Spinal cord (tissue), 10 donors: ENCODE measurements around the gene AP4E1. TPM values are rescaled to one million over a fixed set of nuclear protein-coding genes. Genes with fewer than 3 reads are reported as not detected.
"Not testable (repeated sequence)": the region's sequence is repeated elsewhere in the genome, so short reads cannot be mapped to it uniquely, and the experiment has no call there.

Experiments used
- DNase-seq, 6 donors: peaks; one replicate each; pipeline versions ENCODE4 v3.0.0 to v3.0.0-alpha.2; 2013 to 2015; ENCODE audit warnings: low spot score in 6 of 6, low read depth in 4 of 6
- H3K27ac ChIP-seq: one replicate; pipeline ENCODE4 v1.5.1; 2013; ENCODE audit warnings: low read depth, low read length, control low read depth
- H3K27me3 ChIP-seq: one replicate; pipeline ENCODE4 v1.6.1; 2013; ENCODE audit warnings: low read length; ENCODE audit not compliant: control insufficient read depth, insufficient read depth
- H3K36me3 ChIP-seq: one replicate; pipeline ENCODE4 v1.6.1; 2013; ENCODE audit warnings: low read length; ENCODE audit not compliant: control insufficient read depth, insufficient read depth
- H3K4me1 ChIP-seq: one replicate; pipeline ENCODE4 v1.6.1; 2013; ENCODE audit warnings: low read length; ENCODE audit not compliant: control insufficient read depth, insufficient read depth
- H3K4me3 ChIP-seq: one replicate; pipeline ENCODE4 v1.5.1; 2013; ENCODE audit warnings: low read depth, low read length, control low read depth
- H3K9me3 ChIP-seq: one replicate; pipeline ENCODE4 v1.6.1; 2013; ENCODE audit warnings: low read length; ENCODE audit not compliant: control insufficient read depth, insufficient read depth
- WGBS: methylation state at CpG from one replicate; pipeline ENCODE4 v1.1.5; 2013; ENCODE audit warnings: missing lambda C conversion rate; ENCODE audit not compliant: insufficient coverage; 5-methylcytosine and 5-hydroxymethylcytosine counted together
- polyA plus RNA-seq, 2 donors: library from polyadenylated mRNA; unstranded; fragments of 120-200 nt; gene quantifications; one replicate each; pipeline ENCODE4 v1.2.1, GENCODE V29; 2013; ENCODE audit not compliant: insufficient read length in 2 of 2
- total RNA-seq, 2 donors: library from RNA; depleted of rRNA in 1 of 2; stranded (reverse); fragments of 120-200 nt in 1 of 2; fragments of >200 nt in 1 of 2; gene quantifications; one replicate each; pipeline versions ENCODE4 v1.2.3 to v1.2.4, GENCODE V29; 2013 to 2014
- donor health status: healthy.

The AP4E1 gene
- total and polyA plus RNA-seq, 4 donors: 6.4 to 16.8 (median 6.9) TPM

DNA sequence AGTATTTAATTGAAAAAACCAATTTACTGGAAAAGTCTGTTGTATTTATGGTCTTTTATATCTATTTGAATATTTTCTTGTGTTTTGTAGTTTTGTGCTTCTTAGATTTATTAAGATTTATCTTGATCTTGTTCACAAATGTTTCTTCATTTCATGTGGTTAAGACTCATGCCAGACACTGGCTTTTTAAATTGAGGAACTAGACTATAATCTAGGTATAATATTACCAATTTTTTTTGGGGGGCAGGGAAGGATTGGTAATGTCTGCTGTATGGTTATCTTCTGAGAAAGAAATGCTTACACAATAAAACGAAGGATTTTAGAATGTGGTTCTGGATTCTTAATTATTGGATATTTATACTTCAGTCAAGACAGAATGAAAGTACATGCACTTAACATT is 24.9 kb downstream of the AP4E1 start:
- no peak overlapping the region for H3K4me3 ChIP-seq
- WGBS: no CpG with 5 or more reads among the region's 1 CpG
- H3K27ac ChIP-seq: no peak overlapping the region
- no peaks in the 10 kb centered on the region for H3K9me3 ChIP-seq
- no peaks in the 10 kb centered on the region for H3K27me3 ChIP-seq
- H3K36me3 ChIP-seq: peaks cover 13% of the 10 kb centered on the region
- H3K4me1 ChIP-seq: no peaks in the 10 kb centered on the region
- DNase-seq: no peak

DNA sequence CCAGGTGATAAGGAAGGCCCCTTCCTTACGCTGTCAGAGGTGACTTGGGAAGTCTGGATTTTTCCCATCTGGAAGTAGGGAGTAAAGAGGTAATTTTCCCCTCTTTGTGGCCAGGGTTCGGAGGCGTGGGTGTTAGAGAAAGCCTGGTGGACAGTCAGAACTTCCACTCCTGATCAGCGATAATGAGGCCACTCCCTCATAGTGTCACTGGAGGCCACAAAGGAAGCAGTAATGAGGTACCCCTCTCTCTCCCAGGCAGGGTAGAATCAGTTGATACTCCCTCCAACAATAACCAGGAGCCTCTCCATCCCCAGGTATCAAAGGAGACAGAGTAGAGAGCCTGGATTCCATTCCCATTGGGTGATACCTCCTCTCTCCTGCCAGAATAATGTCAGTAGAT is 30.0 kb downstream of the AP4E1 start:
- no peak overlapping the region for H3K4me3 ChIP-seq
- WGBS: 100% methylated on average over 2 of the region's 4 CpGs
- no peaks in the 10 kb centered on the region for H3K27me3 ChIP-seq
- H3K9me3 ChIP-seq: no peaks in the 10 kb centered on the region
- H3K4me1 ChIP-seq: no peaks in the 10 kb centered on the region
- no peak for DNase-seq
- H3K27ac ChIP-seq: no peak overlapping the region
- peaks cover 3% of the 10 kb centered on the region for H3K36me3 ChIP-seq

- Histone ChIP-seq H3K27ac (no peak overlapping the region), H3K36me3 (peaks cover 3% of the 10 kb centered on the region), H3K4me3 (no peak overlapping the region), H3K4me1 (no peaks in the 10 kb centered on the region), H3K9me3 (no peaks in the 10 kb centered on the region), H3K27me3 (no peaks in the 10 kb centered on the region)
- WGBS: no CpG with 5 or more reads among the region's 2 CpGs
- no peak for DNase-seq
Measured at GRCh38 chr15:50939911-50940310, 31.4 kb downstream of the AP4E1 start.

- no CpG with 5 or more reads among the region's 2 CpGs for WGBS
- Histone ChIP-seq H3K9me3 (no peaks in the 10 kb centered on the region), H3K36me3 (peaks cover 3% of the 10 kb centered on the region), H3K4me3 (no peak overlapping the region), H3K4me1 (no peaks in the 10 kb centered on the region), H3K27me3 (no peaks in the 10 kb centered on the region), H3K27ac (no peak overlapping the region)
- no peak for DNase-seq
Measured at GRCh38 chr15:50940506-50940905, 32.0 kb downstream of the AP4E1 start.

- no peaks in the 10 kb centered on the region for H3K4me1 ChIP-seq
- no peaks in the 10 kb centered on the region for H3K27me3 ChIP-seq
- H3K4me3 ChIP-seq: no peak overlapping the region
- H3K36me3 ChIP-seq: peaks cover 4% of the 10 kb centered on the region
- H3K27ac ChIP-seq: no peak overlapping the region
- DNase-seq: no peak
- H3K9me3 ChIP-seq: no peaks in the 10 kb centered on the region
Measured at GRCh38 chr15:50943638-50944037, 35.2 kb downstream of the AP4E1 start.

DNA sequence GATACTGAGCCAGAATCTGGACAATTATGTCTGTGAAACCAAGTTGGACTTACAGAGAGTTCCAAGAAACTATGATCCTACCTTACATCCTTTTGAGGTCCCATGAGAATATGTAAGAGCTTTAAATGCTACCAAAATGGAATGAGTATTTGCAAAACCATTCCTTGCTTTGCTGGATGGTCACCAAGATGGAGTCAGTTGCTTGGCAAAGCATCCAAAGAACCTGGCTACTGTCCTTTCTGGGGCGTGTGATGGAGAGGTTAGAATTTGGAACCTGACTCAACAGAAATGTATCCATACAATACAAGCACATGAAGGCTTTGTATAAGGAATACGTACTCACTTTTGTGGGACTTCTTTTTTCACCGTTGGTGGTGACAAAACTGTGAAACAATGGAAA is 36.2 kb downstream of the AP4E1 start:
- Histone ChIP-seq H3K4me3 (no peak overlapping the region), H3K36me3 (peaks cover 4% of the 10 kb centered on the region), H3K9me3 (no peaks in the 10 kb centered on the region), H3K4me1 (no peaks in the 10 kb centered on the region), H3K27ac (no peak overlapping the region), H3K27me3 (no peaks in the 10 kb centered on the region)
- no peak for DNase-seq
- no CpG with 5 or more reads among the region's 3 CpGs for WGBS

- WGBS: no CpG with 5 or more reads among the region's 3 CpGs
- Histone ChIP-seq H3K36me3 (peaks cover 4% of the 10 kb centered on the region), H3K27ac (no peak overlapping the region), H3K9me3 (no peaks in the 10 kb centered on the region), H3K4me1 (no peaks in the 10 kb centered on the region), H3K27me3 (no peaks in the 10 kb centered on the region), H3K4me3 (no peak overlapping the region)
- no peak for DNase-seq
Measured at GRCh38 chr15:50945725-50946124, 37.2 kb downstream of the AP4E1 start.

DNA sequence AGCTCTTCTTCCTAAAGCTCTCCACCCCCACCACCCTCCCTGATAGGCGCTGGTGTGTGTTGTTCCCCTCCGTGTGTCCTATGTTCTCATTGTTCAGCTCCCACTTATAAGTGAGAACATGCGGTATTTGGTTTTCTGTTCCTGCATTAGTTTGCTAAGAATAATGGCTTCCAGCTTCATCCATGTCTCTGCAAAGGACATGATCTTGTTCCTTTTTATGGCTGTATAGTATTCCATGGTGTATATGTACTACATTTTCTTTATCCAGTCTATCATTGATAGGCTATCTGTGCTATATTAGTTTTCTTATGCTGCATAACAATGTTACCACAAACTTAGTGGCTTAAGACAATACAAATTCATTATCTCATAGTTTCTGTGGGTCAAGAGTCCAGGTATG is 42.3 kb downstream of the AP4E1 start:
- not testable (repeated sequence) for H3K9me3 ChIP-seq, H3K27me3 ChIP-seq, H3K27ac ChIP-seq, H3K4me3 ChIP-seq, DNase-seq, H3K4me1 ChIP-seq
- peaks cover 15% of the 10 kb centered on the region for H3K36me3 ChIP-seq
- WGBS: no CpG with 5 or more reads among the region's 3 CpGs

DNA sequence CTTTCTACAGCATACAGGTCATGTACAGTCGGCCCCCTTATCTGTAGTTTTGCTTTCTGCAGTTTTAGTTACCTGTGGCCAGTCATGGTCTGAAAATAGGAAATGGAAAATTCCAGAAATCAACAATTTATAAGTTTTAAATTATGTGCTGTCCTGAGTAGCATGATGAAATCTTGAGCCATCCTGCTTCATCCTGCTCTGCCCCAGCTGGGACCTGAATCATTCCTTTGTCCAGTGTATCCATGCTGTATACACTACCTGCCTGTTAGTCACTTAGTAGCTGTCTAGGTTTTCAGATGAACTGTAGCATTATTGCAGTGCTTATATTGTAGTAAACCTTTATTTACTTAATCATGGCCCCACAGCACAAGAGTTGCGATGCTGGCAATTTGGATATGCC is 44.8 kb downstream of the AP4E1 start:
- no peak for DNase-seq
- Histone ChIP-seq H3K27me3 (no peaks in the 10 kb centered on the region), H3K9me3 (no peaks in the 10 kb centered on the region), H3K27ac (no peak overlapping the region), H3K4me3 (no peak overlapping the region), H3K36me3 (peaks cover 24% of the 10 kb centered on the region), H3K4me1 (no peaks in the 10 kb centered on the region)
- WGBS: no CpG with 5 or more reads among the region's 2 CpGs

DNA sequence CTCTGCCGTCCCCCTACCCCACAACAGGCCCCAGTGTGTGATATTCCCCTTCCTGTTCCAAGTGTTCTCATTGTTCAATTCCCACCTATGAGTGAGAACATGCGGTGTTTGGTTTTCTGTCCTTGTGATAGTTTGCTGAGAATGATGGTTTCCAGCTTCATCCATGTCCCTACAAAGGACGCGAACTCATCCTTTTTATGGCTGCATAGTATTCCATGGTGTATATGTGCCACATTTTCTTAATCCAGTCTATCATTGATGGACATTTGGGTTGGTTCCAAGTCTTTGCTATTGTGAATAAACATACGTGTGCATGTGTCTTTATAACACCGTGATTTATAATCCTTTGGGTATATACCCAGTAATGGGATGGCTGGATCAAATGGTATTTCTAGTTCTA is 46.4 kb downstream of the AP4E1 start:
- H3K4me1 ChIP-seq: not testable (repeated sequence)
- no CpG with 5 or more reads among the region's 6 CpGs for WGBS

More for the DNA sequence above, 46.4 kb downstream of the AP4E1 start:
- not testable (repeated sequence) for H3K27me3 ChIP-seq, H3K4me3 ChIP-seq, H3K27ac ChIP-seq, H3K9me3 ChIP-seq, DNase-seq
- H3K36me3 ChIP-seq: peaks cover 31% of the 10 kb centered on the region
